GM13976 (cell line): ENCODE measurements around the gene SCD5.

ENCODE experiments used
- DNase-seq: peaks from one replicate; pipeline ENCODE4 v3.0.0; 2012; ENCODE audit warnings: low spot score
- CTCF ChIP-seq: IDR thresholded peaks from 2 replicates; pipeline ENCODE4 v1.5.1; 2012; ENCODE audit warnings: borderline replicate concordance, mild to moderate bottlenecking; ENCODE audit not compliant: insufficient read depth; ENCODE audit errors: extremely low read depth, missing control alignments, control extremely low read depth
- in situ Hi-C: fragments of 300-500 bp; cut with MboI; formaldehyde crosslinking; loops from one replicate; pipeline ENCODE4 v1.12.0; 2022; ENCODE audit warnings: low sequenced_read_pairs, mixed read lengths, inconsistent platforms; ENCODE audit not compliant: unreplicated experiment

The SCD5 gene

GRCh38 chr4:82755650-82756049 lies 42.9 kb downstream of the SCD5 start:
- in situ Hi-C loops = no loop called here
- no peak for TF ChIP-seq CTCF
- DNase-seq = no peak

DNA sequence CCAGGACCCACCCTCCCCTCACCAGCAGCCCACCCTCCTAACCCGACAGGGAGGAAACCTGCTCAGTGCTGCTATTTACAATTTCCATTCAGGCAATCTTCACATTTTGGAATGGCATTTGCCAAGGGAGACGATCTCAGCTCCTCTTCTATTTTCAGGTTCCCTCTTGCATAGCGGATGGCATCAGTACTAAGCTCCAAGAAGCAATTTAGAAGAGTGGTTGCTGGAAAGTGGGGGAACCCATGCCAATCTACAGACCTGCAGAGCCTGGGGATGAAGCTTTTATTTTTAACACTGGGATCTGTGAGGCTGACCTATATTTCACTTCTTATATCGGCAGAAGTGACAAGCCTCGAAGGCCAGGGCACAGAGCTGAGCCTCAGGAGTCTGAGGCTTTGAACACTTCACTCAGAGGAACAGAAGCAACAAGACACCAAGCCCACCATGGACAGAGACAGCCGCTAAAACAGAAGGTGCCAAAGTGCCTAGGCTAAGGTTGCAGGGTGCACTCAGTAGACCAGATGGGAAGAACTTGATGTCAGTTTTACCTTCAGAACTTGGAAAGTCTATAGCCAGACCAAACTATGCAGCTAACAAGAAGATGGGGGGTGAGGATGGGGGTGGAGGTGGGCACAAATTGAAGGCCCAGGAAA lies 44.0 kb downstream of the SCD5 start:
- DNase-seq = no peak
- in situ Hi-C loops = no loop called here
- no peak for TF ChIP-seq CTCF

GRCh38 chr4:82753725-82754410 lies 44.7 kb downstream of the SCD5 start:
- no peak for TF ChIP-seq CTCF
- DNase-seq = no peak
- in situ Hi-C loops = no loop called here

DNA sequence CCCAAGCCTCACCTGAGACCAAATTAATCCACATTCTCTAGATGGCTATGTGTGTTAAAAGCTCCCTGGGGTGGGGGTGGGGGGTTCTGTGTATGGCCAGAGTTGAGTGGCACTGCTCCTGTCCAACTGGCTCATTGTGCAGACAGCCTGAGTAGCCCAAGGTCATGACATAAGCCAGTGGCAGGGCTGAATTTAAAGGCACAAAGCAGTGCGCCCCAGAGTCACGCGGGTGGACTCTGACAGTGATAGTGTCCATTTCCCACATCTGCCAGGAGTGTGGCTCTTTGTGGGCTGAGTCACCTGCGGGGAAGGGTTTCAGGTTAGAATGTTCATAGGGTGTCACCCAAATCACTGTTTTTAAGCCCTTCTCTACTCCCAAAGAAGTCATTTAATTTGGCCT lies 45.4 kb downstream of the SCD5 start:
- in situ Hi-C loops = no loop called here
- no peak for DNase-seq
- no peak for TF ChIP-seq CTCF

DNA sequence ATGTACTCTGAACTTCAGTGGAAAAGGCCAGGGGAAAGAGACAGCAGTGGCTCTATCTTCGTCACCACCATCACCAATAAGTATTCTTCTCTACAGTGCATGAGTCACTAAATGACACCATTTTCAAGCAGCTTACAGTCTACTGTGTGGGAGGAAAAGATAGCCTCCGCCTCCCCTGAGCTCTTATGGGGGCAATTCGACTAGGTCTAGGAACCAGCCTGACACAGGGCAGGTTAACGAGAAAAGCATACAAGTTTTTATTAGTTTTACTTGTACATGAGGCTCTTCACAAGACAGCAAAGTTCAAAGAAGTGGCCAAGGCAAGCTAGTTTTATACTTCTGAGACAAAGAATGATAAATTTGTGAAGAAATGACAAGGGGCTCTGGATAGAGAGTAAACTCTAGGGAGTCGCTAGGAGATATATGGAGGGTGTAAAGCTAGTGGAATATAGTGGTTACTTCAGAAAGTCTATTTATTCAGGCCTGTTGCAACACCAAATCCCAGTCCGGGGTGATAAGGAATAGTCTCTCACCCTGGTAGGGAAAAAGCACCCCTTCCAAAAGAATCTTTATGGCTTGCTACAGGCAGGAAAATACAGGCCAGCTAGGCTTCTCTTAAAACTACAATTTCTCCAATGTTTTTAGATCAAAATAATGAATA lies 49.7 kb downstream of the SCD5 start:
- no peak for TF ChIP-seq CTCF
- in situ Hi-C loops = no loop called here
- DNase-seq = no peak

DNA sequence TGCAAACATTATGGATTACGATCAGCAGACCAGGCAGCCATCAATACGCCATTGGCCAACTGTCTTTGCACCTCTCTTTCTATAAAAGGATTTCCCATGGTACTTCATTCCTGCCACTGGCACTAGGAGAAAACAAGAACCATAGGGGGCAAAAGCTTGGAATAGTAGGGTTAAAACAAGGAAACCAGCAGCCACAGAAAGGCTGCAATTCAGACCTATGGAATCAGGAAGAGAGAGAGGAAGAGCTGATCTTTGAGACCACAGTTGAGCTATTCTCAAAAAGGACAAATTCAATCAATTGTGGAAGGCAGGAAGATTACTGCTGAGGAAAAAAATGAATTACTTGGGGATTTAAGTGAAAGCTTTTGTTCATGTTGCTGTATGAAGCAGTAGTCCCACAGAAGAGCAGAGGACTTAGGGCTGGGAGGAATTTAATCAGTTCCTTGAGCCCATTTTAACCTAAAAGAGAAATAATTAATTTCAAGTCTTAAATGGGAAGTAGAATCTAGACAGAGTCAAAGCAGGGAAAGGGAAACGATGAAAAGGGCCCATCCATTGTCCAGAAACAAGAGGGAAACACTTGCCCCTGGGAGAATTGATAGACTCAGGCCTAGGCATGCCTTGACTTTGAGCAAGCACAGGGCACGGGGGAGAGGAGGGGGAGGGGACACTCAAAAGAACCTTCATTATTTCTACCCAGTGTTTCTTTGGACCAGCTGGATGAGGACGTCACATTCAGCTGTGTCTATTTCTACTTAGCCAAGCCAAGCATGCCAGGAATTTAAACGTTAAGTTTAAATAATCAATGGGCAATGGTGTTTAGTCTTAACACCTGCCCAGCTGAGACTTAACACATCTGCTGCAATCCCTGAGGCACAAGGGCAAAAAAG lies 50.7 kb downstream of the SCD5 start:
- in situ Hi-C loops = no loop called here
- no peak for TF ChIP-seq CTCF
- DNase-seq = no peak
